GM19397 (cell line): ENCODE data around the gene NENF.
"Not testable (repeated sequence)": the region's sequence is repeated elsewhere in the genome, so short reads cannot be mapped to it uniquely, and the experiment has no call there.

Experiments
- ATAC-seq: cut with Tn5 transposase; IDR thresholded peaks from one replicate; pipeline ENCODE4 v1.9.1; 2021; ENCODE audit warnings: mild to moderate bottlenecking, moderate library complexity; ENCODE audit not compliant: unreplicated experiment

NENF gene

DNA sequence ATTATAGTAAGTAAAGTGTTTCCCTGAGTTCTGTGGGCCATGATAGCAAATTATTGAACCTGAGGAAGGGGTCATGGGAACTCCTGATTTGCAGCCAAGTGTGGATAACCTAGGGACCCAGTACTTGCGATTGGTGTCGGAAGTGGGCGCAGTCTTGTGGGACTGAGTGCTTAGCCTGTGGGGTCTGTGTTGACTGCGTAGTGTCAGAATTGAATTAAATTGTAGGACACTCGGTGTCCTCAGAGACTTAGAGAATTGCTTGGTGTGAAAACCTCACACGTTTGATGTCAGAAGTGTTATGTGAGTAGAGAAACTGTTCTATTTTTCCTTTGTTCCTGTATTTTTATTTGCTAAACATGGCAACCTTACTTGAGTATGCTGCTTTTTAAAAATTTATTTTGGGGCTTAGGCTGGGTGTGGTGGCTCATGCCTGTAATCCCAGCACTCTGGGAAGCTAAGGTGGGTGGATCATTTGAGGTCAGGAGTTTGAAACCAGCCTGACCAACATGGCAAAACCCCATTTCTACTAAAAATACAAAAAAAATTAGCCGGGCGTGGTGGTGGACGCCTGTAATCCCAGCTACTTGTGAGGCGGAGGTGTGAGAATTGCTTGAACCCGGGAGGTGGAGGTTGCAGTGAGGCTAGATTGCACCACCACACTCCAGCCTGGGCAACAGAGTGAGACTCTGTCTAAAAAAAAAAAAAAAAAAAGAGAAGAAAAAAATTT lies 48.2 kb downstream of the NENF start:
- not testable (repeated sequence) for ATAC-seq

DNA sequence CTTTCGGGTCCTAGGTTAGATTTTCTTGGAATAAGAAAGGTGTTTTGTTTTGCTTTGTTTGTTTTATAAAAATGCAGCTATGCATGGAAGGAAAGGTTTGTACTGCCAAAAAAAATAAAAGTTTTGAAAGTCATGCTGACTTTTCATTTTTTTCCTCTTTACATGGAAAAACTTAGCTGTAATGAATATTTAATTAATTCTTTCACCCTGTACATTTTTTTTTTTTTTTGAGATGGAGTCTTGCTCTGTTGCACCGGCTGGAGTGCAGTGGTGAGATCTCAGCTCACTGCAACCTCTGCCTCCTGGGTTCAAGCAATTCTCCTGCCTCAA lies 48.7 kb downstream of the NENF start:
- ATAC-seq, result no peak

DNA sequence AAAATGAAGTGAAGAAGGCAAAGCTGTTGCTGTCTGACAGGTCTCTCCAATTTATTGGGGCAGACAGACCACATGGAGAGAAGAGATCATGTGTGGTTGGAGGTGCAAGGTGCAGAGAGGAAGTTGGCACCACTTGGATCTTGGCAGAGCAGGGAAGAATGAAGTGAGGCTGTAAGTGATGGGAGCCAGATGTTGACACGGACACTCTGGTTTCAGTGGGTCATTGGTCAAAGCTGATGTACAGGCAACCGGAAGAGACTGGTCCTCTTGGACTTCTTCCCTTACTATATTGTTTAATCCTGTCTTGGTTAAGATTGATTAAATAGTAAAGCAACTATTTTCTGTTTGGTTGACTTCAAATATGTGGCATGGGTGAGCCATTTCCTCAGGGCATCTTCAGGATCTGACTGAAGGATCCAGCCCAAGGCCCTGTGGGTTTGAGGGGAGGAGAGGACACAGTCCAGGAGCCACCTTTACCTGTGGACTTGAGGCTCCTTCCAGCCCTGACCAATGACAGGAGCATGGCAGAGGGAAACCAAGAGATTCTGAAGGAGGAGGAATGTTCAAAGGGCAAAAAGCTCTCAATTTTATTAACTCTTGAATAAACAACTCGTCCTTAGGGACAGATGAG lies 49.4 kb downstream of the NENF start:
- ATAC-seq, result no peak

DNA sequence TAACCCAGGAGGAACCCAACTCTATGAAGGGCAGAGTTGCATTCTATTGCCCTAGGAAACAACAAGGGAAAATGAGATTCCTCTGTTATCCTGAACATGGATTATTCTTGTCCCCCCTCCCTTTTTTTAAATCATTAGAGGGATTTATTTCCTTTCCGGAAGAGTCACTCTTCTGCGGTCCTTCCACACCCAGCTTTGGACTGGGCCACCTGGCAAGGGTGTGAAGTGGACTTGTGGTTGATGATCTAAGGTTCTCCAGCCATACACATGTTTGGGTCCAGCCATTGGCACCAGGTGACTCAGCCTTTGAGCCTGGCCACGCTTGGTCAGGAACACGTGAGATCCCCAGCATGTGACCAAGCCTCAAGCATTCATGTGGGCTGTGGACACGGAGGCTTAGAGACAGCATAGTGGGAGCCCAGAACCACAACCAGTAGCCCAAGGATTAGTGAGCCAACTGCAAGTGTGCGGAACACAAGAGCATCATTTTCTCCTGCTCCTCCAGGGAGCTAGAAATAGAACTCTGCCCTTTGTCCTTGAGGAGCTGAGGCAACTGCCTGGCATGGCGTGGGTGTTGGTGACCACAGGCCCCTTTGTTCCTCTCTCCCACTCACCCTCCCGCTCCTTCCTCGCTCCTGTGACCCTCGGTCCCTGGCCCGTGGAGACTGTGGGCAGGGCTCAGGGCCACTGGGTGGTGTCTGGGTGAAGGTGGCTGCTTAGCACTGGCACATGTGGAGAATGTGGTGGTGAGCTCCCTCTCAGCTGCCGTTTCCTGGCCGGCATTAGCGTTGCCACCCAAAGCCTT lies 50.1 kb downstream of the NENF start:
- no peak for ATAC-seq

DNA sequence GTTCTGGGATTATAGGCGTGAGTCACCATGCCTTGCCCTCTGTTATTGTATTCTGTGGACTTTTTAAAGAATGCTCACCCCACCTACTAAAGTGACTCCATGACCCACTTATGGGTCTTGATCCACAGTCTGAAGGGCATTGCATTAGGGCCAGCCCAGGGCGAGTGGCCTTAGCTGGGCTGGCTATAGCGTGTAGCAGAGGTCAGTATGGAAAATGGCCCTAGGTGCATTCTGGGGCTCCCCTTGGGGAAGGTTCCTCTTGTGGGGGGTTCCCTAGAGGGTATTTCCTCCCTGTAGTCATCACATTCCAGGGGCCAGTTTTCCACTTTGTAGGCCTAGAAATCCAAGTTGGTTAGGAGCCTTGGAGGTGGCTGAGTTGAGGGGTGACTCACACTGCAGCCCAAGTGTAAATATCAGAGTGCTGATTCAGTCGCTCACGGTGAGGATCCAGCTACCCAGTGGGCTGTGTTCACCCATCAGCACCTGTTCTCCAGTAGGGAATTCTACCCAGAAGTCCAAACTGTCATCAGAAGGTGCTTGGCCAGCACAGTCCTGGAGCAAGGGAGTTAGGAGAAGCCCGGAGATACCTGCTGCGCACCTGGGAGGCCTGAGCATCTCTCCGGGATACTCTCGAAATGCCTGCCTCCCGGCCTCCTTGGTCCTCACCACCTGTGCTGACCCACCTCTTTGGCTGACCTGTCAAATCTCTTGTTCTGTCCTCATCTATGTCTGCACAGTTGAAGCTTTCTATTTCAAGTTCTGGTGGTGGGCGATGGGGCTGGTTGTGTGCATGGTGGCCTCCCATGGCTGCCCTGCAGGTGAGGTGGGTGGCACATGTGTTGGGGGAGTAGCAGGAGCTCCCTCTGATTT lies 52.2 kb downstream of the NENF start:
- no peak for ATAC-seq

DNA sequence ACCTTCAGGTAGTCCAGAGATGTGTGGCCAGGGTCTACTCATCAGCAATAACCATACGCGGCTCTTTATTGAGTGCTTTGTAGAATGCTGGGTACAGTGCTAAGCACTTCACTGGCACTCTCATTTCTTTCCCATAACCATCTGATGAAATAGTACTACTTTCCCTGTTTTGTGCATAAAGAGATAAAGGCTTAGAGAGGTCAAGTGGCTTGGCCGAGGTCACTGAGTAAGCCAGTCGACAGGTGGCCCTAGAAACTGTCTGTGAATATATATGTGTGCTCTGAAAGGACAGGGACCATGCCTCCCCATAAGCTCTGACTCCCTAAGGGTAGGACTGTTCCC lies 52.8 kb downstream of the NENF start:
- ATAC-seq, result no peak

DNA sequence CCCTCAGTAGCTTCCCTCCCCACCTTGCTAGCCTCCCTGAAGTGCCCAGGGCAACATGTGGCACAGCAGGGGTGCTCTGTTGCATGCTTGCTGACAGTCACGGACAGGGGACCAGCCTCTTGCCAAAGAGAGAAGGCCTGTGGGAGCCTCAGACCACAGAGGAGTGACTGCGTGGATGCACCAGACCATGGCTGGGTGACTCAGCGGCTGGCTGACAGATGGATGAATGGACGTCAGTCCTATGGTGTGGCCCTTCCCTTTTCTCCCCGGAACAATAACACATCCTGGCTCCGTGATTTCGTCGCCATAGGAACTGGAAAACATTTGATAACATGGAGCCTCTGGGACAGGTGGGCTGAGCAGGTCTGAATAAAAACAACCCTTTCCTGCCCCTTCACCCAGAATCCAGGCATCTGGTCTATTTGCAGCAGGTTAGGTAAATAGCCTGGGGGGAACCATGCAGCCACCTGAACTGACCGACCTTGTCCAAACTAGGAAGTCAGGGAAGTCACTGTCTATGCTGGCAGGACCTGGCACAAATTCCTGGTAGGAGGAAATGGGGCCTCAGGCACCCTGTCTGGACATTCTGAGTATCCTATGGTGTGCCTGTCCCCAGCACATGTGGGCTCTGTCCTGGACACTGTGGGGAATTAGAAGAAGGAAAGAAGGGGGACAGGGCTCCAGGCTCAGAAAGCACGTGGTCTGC lies 53.3 kb downstream of the NENF start:
- ATAC-seq, result no peak

DNA sequence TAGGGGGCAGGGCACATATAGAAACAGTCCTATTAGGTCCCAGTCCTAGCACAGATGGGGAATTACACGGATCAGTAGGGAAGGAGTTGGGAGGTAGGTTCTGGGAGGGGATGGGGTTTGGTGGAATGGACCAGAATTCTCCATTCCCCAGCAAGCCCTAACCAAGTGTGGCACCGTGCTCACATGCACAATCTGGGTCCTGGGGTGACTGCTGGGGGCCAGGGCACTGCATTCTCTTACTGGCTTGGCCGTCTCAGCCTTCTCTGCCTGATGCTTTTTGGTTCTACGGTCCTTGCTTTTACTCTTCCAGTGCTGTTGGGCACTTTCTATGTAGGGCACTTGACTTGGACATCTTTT lies 53.9 kb downstream of the NENF start:
- no peak for ATAC-seq

DNA sequence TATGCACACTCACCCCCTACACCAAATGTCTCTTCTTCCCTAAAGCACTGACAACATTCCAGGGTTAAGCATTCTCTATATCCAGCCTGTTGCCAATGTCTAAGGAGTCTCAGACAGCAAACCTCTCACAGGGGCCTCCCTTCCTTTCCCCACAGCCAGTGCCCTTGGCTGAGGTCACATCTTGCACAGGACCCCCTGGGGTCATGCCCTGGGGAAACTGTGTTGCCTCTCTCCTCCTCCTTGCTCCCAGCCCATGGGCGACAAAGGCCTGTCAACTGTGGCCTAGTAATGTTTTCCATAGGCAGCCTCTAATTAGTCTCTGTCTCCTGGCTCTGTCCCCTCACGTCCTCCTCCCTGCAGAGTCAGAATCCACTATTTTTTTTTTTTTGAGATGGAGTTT lies 54.6 kb downstream of the NENF start:
- no peak for ATAC-seq

DNA sequence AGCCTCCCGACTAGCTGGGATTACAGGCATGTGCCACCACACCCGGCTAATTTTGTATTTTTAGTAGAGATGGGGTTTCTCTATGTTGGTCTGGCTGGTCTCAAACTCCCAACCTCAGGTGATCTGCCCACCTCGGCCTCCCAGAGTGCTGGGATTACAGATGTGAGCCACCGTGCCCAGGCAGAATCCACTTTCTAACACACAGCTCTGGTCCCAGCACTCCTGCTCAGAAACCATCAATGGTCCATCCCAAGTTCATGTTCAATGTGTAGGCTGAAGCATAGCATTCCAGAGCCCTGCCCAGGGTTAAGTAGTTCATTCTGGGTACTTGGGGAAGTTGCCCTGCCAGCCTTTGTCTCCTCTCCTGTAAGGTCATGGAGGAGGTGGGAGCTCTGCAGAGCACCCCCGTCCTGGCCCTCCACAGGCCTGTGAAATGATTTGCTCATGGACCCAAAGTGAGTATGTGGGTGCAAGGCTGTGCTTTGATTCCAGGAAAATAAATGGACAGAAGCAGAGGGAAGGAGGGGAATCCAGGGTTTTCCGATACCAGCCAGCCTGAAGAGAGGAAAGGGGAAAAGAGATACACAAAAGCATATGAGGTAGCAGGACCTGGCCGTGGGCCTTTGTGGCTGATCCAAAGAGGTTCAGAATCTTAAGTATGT lies 55.2 kb downstream of the NENF start:
- no peak for ATAC-seq

DNA sequence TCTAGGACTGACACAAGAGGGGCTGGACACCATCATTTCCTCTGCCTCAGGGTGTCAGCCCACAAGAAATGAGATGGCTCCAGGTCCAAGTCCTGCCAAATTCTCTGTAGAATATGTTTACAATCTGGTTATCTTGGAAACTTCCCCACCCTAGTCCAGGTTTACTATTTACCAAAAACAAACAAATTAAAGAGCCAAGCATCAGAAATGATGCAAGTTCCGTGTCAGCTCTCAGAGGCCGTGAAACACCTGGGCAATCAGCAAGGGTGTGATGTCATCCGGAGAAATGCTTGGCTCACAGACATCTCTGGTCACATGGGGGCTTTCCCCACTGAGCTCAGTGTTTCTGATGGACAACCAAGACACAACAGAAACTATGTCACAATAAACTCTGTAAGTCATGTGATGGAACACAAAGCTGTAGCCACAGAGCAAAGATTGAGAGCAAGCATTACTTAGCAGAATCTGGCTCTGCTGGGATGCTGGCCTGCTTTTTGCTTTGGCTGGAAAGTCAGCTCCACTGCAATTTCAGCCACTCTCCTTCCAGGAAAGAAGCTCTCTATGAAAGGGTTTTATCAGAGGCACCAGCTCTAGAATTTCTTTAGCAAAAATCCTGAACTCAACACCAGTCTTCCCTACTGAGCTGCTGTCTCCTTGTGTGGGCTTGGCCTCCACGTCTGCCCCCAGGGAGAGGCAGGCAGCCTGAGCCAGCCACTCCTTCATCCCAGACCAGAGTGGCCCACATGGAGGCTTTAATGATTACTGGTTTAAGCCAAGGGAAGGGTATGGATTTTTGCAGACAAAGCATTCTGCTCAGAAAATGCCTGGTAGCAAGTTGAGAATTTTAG lies 55.9 kb downstream of the NENF start:
- no peak for ATAC-seq

DNA sequence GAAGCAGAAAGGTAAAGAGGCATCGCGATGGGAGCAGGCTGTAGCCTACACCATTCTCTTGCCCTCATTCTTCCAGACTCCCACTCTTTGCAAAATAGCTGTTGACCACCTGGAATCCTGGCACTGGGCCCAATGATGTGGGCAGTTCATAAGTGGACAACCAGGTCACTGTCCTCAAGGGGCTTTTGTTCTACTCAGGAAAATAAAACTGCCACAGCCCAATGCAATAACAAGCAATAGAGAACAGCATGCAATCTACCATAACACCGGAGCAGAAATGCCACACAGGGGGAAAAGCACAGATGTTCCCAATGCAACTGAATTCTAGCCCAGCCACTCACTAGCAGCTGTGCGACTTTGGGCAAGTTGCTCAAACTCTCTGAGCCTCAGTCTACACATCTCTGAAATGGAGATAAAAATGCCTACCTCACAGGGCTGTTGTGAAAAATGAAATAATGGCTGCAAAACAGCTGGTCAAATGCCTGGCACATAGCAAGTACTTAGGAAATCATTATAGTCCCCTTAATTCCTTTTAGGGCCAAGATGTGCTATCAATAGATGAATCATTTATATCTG lies 56.7 kb downstream of the NENF start:
- ATAC-seq, result no peak

DNA sequence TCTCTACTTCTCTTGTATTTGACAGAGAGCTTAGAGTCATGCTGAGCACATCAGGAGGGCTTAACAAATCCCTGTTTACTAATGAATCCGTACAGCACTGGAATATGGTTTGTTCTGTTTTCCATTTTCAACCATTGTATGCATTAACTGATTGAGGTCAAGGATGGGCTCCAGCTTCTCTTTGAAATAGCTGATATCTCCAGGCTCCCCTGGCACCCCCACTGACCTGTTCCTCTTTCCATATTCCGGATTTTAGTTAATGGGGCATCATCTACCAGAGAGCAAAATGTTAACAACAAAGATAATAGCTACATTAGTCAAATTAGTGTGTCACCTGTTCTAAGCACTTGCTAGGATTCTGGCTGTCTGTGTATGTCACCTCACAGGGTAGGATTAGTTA lies 57.6 kb downstream of the NENF start:
- ATAC-seq, result no peak

DNA sequence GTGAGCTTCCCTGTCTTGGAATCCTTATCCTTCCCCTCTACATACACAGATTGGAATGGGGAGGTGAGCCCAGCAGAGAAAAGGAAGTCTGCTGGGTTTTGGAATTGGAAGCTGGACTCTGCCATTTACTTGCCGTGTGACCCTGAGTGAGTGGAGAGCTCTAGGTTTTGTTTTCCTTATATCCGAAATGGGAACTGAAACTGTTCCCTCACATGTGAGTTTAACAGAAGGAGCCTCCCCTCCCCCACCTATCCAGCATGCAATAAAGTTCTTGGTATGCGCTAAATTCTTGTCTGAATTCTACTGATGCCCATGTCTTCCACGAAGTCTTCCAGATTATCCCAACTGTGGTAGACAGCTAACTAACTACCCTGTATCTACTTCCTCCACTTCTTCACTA lies 58.7 kb downstream of the NENF start:
- no peak for ATAC-seq
